Measurements from ENCODE around the gene PPP1R2B. TPM values are rescaled to one million over a fixed set of nuclear protein-coding genes. Genes with fewer than 3 reads are reported as not detected.
"Not testable (repeated sequence)": the region's sequence is repeated elsewhere in the genome, so short reads cannot be mapped to it uniquely, and the experiment has no call there.

Gene PPP1R2B
- total RNA-seq: 0.22 and 0.40 TPM in 2 replicates

GRCh38 chr5:156850206-156850751 is at the start of gene PPP1R2B:
PPP1R2B (plus strand) TSS chr5:156850295; CDS start chr5:156850563, 268 bp downstream.
- DNase-seq (ENCODE audit: low read depth in 2 of 2): no peak

GRCh38 chr5:156800929-156801328 is 49.2 kb upstream of the PPP1R2B start:
- DNase-seq (ENCODE audit: low read depth in 2 of 2): no peak

- DNase-seq (ENCODE audit: low read depth in 2 of 2): no peak
Measured at GRCh38 chr5:156802501-156802900, 47.6 kb upstream of the PPP1R2B start.

- DNase-seq (ENCODE audit: low read depth in 2 of 2): no peak
Measured at GRCh38 chr5:156803404-156803803, 46.7 kb upstream of the PPP1R2B start.

- no peak for DNase-seq (ENCODE audit: low read depth in 2 of 2)
Measured at GRCh38 chr5:156812959-156813358, 37.1 kb upstream of the PPP1R2B start.

GRCh38 chr5:156815988-156816599 is 34.0 kb upstream of the PPP1R2B start:
- DNase-seq (ENCODE audit: low read depth in 2 of 2): no peak

- DNase-seq (ENCODE audit: low read depth in 2 of 2): no peak
Measured at GRCh38 chr5:156819537-156819936, 30.6 kb upstream of the PPP1R2B start.

- DNase-seq (ENCODE audit: low read depth in 2 of 2): no peak
Measured at GRCh38 chr5:156819967-156820581, 30.0 kb upstream of the PPP1R2B start.

- DNase-seq (ENCODE audit: low read depth in 2 of 2): no peak
Measured at GRCh38 chr5:156824241-156824640, 25.9 kb upstream of the PPP1R2B start.

- no peak for DNase-seq (ENCODE audit: low read depth in 2 of 2)
Measured at GRCh38 chr5:156824800-156825199, 25.3 kb upstream of the PPP1R2B start.

GRCh38 chr5:156825688-156826087 is 24.4 kb upstream of the PPP1R2B start:
- DNase-seq (ENCODE audit: low read depth in 2 of 2): no peak

GRCh38 chr5:156826150-156826549 is 23.9 kb upstream of the PPP1R2B start:
- DNase-seq (ENCODE audit: low read depth in 2 of 2): no peak

- DNase-seq (ENCODE audit: low read depth in 2 of 2): no peak
Measured at GRCh38 chr5:156834916-156835315, 15.2 kb upstream of the PPP1R2B start.

GRCh38 chr5:156835905-156836304 is 14.2 kb upstream of the PPP1R2B start:
- DNase-seq (ENCODE audit: low read depth in 2 of 2): no peak

- DNase-seq (ENCODE audit: low read depth in 2 of 2): no peak
Measured at GRCh38 chr5:156836846-156837245, 13.2 kb upstream of the PPP1R2B start.

- DNase-seq (ENCODE audit: low read depth in 2 of 2): no peak
Measured at GRCh38 chr5:156838961-156839360, 11.1 kb upstream of the PPP1R2B start.

GRCh38 chr5:156841737-156842136 is 8.4 kb upstream of the PPP1R2B start:
- no peak for DNase-seq (ENCODE audit: low read depth in 2 of 2)

- no peak for DNase-seq (ENCODE audit: low read depth in 2 of 2)
Measured at GRCh38 chr5:156846914-156847313, 3.2 kb upstream of the PPP1R2B start.

- DNase-seq (ENCODE audit: low read depth in 2 of 2): not testable (repeated sequence)
Measured at GRCh38 chr5:156848447-156848846, 1.6 kb upstream of the PPP1R2B start.

GRCh38 chr5:156851880-156852279 is 1.8 kb downstream of the PPP1R2B start:
- no peak for DNase-seq (ENCODE audit: low read depth in 2 of 2)

GRCh38 chr5:156853055-156853454 is 3.0 kb downstream of the PPP1R2B start:
- not testable (repeated sequence) for DNase-seq (ENCODE audit: low read depth in 2 of 2)

GRCh38 chr5:156865427-156865826 is 15.3 kb downstream of the PPP1R2B start:
- DNase-seq (ENCODE audit: low read depth in 2 of 2): no peak

GRCh38 chr5:156870498-156870839 is 20.4 kb downstream of the PPP1R2B start:
- DNase-seq (ENCODE audit: low read depth in 2 of 2): no peak
